GM12878 (cell line): ENCODE data around the gene PHKB. TPM values are rescaled to one million over a fixed set of nuclear protein-coding genes. Genes with fewer than 3 reads are reported as not detected.

ENCODE experiments used
- ATF2 ChIP-seq: IDR thresholded peaks from 2 replicates; pipeline ENCODE4 v1.6.1; 2012; ENCODE audit warnings: low read length, inconsistent platforms
- BCL3 ChIP-seq: IDR thresholded peaks from 2 replicates; pipeline ENCODE4 v1.6.1; 2011; ENCODE audit warnings: borderline replicate concordance, low read depth, mild to moderate bottlenecking, moderate library complexity, low read length; ENCODE audit not compliant: insufficient read depth, poor library complexity, severe bottlenecking
- CBFB ChIP-seq: IDR thresholded peaks from 2 replicates; pipeline ENCODE4 v1.6.1; 2016; ENCODE audit warnings: antibody characterized with exemption, low read depth
- CEBPZ ChIP-seq: fragments of 150-350 bp; IDR thresholded peaks from 2 replicates; pipeline ENCODE4 v1.6.1; 2016; ENCODE audit warnings: low read depth, low read length
- HCFC1 ChIP-seq: fragments of 150-350 bp; IDR thresholded peaks from 2 replicates; pipeline ENCODE4 v1.6.1; 2014; ENCODE audit warnings: low read length
- MEF2B ChIP-seq: fragments of 450-650 bp; IDR thresholded peaks from 2 replicates; pipeline ENCODE4 v1.6.1; 2018; ENCODE audit warnings: mild to moderate bottlenecking, moderate library complexity; ENCODE audit not compliant: partially characterized antibody, poor library complexity, severe bottlenecking
- MYB ChIP-seq: fragments of 150-350 bp; IDR thresholded peaks from 2 replicates; pipeline ENCODE4 v1.6.1; 2014; ENCODE audit warnings: mild to moderate bottlenecking, low read depth, low read length, borderline replicate concordance
- NFIC ChIP-seq: IDR thresholded peaks from 2 replicates; pipeline ENCODE4 v1.6.1; 2012; ENCODE audit warnings: low read depth, mild to moderate bottlenecking, inconsistent platforms, low read length, moderate library complexity
- NKRF ChIP-seq: fragments of 450-650 bp; conservative IDR thresholded peaks from 2 replicates; pipeline ENCODE4 v1.6.1; 2017; ENCODE audit warnings: mild to moderate bottlenecking, moderate library complexity
- NR2C2 ChIP-seq: IDR thresholded peaks from 2 replicates; pipeline ENCODE4 v1.6.1; 2011; ENCODE audit warnings: borderline replicate concordance, low read depth; ENCODE audit not compliant: control insufficient read depth, insufficient read length
- RBBP5 ChIP-seq: fragments of 200-600 bp; sonication (generic); conservative IDR thresholded peaks from 2 replicates; pipeline ENCODE4 v1.6.1; 2016
- TAF1 ChIP-seq: IDR thresholded peaks from 2 replicates; pipeline ENCODE4 v1.6.1; 2011; ENCODE audit warnings: mild to moderate bottlenecking, low read depth, low read length, borderline replicate concordance
- TCF3 ChIP-seq: IDR thresholded peaks from 2 replicates; pipeline ENCODE4 v1.6.1; 2012; ENCODE audit warnings: low read depth, mild to moderate bottlenecking, low read length, borderline replicate concordance; ENCODE audit not compliant: insufficient read depth
- ZNF592 ChIP-seq: fragments of 450-650 bp; IDR thresholded peaks from 2 replicates; pipeline ENCODE4 v1.6.1; 2017; ENCODE audit warnings: mild to moderate bottlenecking, moderate library complexity
- polyA plus RNA-seq, 11 experiments: library from polyadenylated mRNA; depleted of rRNA in 4 of 11; unstranded in 6 of 11; stranded (reverse) in 5 of 11; fragments of >200 nt; fragmentation: Nextera tagmentation in 4 of 11; fragmentation: Illumina TruSeq in 1 of 11; extraction: Ambion mirVana in 4 of 11; extraction: Trizol in 1 of 11; gene quantifications; 1 replicate in 1 of 11; 2 replicates in 10 of 11; pipeline versions ENCODE4 v1.2.1 to v1.2.3, GENCODE V29; 2011 to 2016; ENCODE audit warnings: inconsistent platforms in 2 of 11, missing spikeins in 2 of 11, low read depth in 1 of 11
- total RNA-seq, 4 experiments: library from RNA; depleted of rRNA in 3 of 4; stranded (reverse); fragments of >200 nt in 3 of 4; fragmentation: Illumina TruSeq in 1 of 4; extraction: Trizol in 1 of 4; gene quantifications; 2 replicates each; pipeline versions ENCODE4 v1.2.1 to v1.2.3, GENCODE V29; 2013 to 2021

The PHKB gene
- total and polyA plus RNA-seq, 10 of the 15 experiments (the other 5 are each of a cell fraction or from before 2014, with no cell fraction given), result 14.2 to 65.6 (median 37.0) TPM

- no peak for TF ChIP-seq ZNF592
- peak; percentile 36; the same call in 1 of the 2 replicates for TF ChIP-seq CBFB
- TF ChIP-seq TCF3, result no peak
- no peak for TF ChIP-seq NR2C2
- no peak for TF ChIP-seq HCFC1
- no peak for TF ChIP-seq NFIC
- no peak for TF ChIP-seq RBBP5
- no peak for TF ChIP-seq TAF1
- peak; percentile 22 for TF ChIP-seq MEF2B
- peak; percentile 53 for TF ChIP-seq ATF2
- no peak for TF ChIP-seq MYB
- no peak for TF ChIP-seq CEBPZ
- no peak for TF ChIP-seq NKRF
- TF ChIP-seq BCL3, result peak; percentile 40
Observed at GRCh38 chr16:47574091-47575054, 113.2 kb downstream of the PHKB start (continued).
